HAP-1 (cell line): ENCODE data around the gene KLHL30.

Experiments used
- DNase-seq, 2 experiments: peaks; one replicate each; pipeline ENCODE4 v3.0.0-alpha.2; 2016 to 2020; ENCODE audit warnings: low spot score in 2 of 2
- H3K27me3 ChIP-seq: fragments of 250-450 bp; sonication (Bioruptor Pico); 2 replicates; pipeline ENCODE4 v1.5.1; 2020; ENCODE audit warnings: low read depth, mild to moderate bottlenecking, moderate library complexity
- H3K36me3 ChIP-seq: fragments of 250-450 bp; sonication (Bioruptor Pico); replicated peaks from 2 replicates; pipeline ENCODE4 v1.5.1; 2020; ENCODE audit warnings: mild to moderate bottlenecking
- H3K4me1 ChIP-seq: fragments of 250-450 bp; sonication (Bioruptor Pico); 2 replicates; pipeline ENCODE4 v1.5.1; 2020; ENCODE audit warnings: mild to moderate bottlenecking
- H3K4me3 ChIP-seq: fragments of 250-450 bp; sonication (Bioruptor Pico); 2 replicates; pipeline ENCODE4 v1.5.1; 2020; ENCODE audit warnings: mild to moderate bottlenecking, moderate library complexity
- H3K9me3 ChIP-seq: fragments of 250-450 bp; sonication (Bioruptor Pico); 2 replicates; pipeline ENCODE4 v1.5.1; 2020; ENCODE audit warnings: mild to moderate bottlenecking, moderate library complexity
- in situ Hi-C: fragments of 300-500 bp; cut with MboI; formaldehyde crosslinking; loops from 3 replicates; pipeline ENCODE4 v1.14.3; 2020; ENCODE audit warnings: low sequenced_read_pairs, inconsistent platforms, mixed read lengths

Gene KLHL30

GRCh38 chr2:238160206-238161129 lies 22.0 kb downstream of the KLHL30 start:
- Histone ChIP-seq H3K36me3 (no peaks in the 10 kb centered on the region), H3K4me3 (peak overlapping the region; percentile 48), H3K27me3 (no peaks in the 10 kb centered on the region), H3K9me3 (no peaks in the 10 kb centered on the region), H3K4me1 (peaks cover 5% of the 10 kb centered on the region; the same call in 1 of the 2 replicates)
- in situ Hi-C loops, result no loop called here
- peak in 1 of 2 experiments; percentile 47 for DNase-seq

DNA sequence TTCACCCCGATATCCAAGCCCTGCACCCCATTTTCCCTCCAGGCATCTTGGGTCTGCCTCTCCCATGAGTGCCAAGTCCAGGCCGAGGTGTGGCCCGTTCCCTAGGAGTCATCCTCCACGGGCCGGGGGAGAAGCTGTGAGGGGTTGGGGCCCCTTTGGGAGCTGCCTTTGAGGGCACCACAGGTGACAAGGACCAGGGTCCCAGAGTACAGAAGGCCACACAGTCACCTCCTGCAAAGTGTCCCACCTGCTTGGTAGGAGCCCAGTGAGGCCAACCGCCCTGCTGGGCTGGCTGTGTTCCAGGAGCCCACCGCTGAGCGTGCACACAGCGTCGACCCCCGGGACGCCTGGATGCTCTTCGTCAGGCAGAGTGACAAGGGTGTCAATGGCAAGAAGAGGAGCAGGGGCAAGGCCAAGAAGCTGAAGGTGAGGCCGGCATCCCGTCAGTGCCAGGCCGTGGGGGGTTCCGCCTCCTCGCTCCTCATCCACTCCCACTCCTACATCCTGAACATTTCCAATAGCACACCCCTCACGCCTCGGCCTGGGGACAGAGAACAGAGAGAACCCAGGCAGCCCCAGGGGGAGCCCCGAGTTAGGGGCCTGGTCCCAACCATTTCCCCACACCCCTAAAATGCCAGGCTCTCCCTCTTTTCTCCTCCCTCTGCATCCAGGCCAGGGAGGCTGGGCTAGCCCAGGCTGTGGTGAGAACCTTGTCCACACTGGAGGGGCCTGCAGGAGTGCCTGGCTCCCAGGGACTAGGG lies 23.0 kb downstream of the KLHL30 start:
- Histone ChIP-seq H3K27me3 (no peaks in the 10 kb centered on the region), H3K4me3 (no peak overlapping the region)
- in situ Hi-C loops, result no loop called here

GRCh38 chr2:238162251-238162845 lies 23.9 kb downstream of the KLHL30 start:
- H3K4me3 ChIP-seq, result no peak overlapping the region
- H3K4me1 ChIP-seq, result peaks cover 5% of the 10 kb centered on the region; the same call in 1 of the 2 replicates
- no peak for DNase-seq
- in situ Hi-C loops, result no loop called here
- H3K27me3 ChIP-seq, result no peaks in the 10 kb centered on the region
- peaks cover 4% of the 10 kb centered on the region; the same call in 1 of the 2 replicates for H3K36me3 ChIP-seq
- no peaks in the 10 kb centered on the region for H3K9me3 ChIP-seq

More for the DNA sequence above, 23.0 kb downstream of the KLHL30 start:
- H3K9me3 ChIP-seq, result no peaks in the 10 kb centered on the region
- peaks cover 5% of the 10 kb centered on the region; the same call in 1 of the 2 replicates for H3K4me1 ChIP-seq
- no peak for DNase-seq
- H3K36me3 ChIP-seq, result peaks cover 2% of the 10 kb centered on the region; the same call in 1 of the 2 replicates

DNA sequence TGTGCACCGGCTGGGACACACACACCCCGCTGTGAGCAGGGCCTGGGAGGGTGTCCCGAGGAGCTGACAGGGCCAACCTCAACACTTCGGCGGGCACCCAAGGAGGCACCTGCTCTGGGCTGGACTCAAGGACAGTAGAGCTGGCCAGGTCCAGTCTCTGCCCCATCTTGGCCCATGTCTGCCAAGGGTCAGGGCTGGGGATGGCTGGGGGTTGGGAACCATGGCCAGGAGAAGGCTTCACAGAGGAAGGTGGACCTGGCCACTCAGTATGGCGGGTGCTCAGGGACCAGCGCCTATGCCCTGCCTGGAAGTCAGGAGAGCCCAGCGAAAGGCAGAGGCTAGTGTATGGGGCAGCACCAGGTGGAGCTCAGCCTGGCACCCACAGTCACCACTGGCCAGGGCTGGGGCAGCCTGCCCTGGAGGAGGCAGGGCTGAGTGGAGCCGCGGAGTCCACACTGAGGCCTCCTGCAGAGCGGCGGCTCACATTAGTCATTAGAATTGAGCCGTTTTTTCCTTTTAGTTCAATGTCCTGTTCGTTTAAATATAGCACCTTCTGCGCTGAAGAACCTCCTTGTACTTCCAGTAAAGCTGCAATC lies 24.5 kb downstream of the KLHL30 start:
- in situ Hi-C loops, result no loop called here
- Histone ChIP-seq H3K4me1 (peaks cover 5% of the 10 kb centered on the region; the same call in 1 of the 2 replicates), H3K27me3 (no peaks in the 10 kb centered on the region), H3K4me3 (no peak overlapping the region), H3K36me3 (peaks cover 10% of the 10 kb centered on the region; the same call in 1 of the 2 replicates), H3K9me3 (no peaks in the 10 kb centered on the region)
- no peak for DNase-seq

GRCh38 chr2:238163481-238164198 lies 25.2 kb downstream of the KLHL30 start:
- in situ Hi-C loops, result no loop called here
- DNase-seq, result no peak

DNA sequence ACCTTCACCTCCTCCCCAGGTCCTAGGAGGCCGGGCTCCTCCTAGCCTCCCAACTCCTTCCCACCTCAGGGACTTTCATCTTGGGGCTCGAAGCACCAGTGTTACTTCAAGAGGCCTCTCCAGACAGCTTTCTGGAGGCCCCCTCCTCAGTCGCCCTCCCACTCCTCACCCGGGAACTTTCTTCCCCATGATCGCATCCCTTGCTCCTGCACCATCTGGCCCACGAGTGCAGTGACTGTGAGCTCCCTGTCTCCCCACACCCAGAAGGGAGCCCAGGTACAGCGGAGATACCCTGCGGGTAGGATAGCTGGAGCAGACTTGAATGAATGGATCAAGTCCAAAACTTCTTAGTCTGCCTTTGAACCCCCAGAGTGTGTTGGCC lies 26.4 kb downstream of the KLHL30 start:
- Histone ChIP-seq H3K4me1 (peaks cover 13% of the 10 kb centered on the region), H3K27me3 (no peaks in the 10 kb centered on the region), H3K9me3 (no peaks in the 10 kb centered on the region), H3K36me3 (peaks cover 24% of the 10 kb centered on the region), H3K4me3 (no peak overlapping the region)
- in situ Hi-C loops, result no loop called here
- DNase-seq, result no peak

More at GRCh38 chr2:238163481-238164198, 25.2 kb downstream of the KLHL30 start:
- Histone ChIP-seq H3K27me3 (no peaks in the 10 kb centered on the region), H3K4me1 (peaks cover 5% of the 10 kb centered on the region), H3K9me3 (no peaks in the 10 kb centered on the region), H3K36me3 (peaks cover 17% of the 10 kb centered on the region; the same call in 1 of the 2 replicates), H3K4me3 (no peak overlapping the region)

DNA sequence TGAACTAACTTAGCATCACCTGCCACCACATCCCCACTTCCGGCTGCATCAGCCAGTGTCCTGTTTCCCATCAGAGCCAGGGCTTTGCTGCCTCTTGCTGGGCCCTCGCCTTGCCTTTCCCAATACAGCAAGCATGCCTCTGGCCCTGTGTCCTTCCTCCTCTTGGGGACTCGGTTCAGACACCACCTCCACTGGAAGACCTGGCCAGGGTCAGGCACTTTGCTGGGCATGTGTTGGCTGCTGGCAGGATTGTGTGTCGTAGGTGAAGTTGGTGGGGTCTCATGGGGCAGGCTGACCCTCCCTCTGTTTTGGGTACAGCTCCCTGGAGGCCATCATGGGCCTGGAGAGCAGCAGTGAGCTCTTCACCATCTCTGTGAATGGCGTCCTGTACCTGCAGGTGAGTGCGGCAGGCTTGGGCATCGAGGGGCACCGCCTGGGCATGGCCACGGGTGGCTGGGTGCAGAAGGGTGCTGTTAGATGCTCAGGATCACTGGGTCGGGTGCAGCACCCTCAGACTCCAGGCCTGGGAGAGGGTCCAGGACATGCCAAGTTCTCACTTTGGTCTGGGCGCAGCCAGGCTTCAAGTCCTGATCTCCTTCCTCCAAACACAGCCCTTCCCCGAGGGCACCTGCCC lies 26.9 kb downstream of the KLHL30 start:
- no peaks in the 10 kb centered on the region for H3K9me3 ChIP-seq
- no peak overlapping the region for H3K4me3 ChIP-seq
- no peaks in the 10 kb centered on the region for H3K27me3 ChIP-seq
- H3K36me3 ChIP-seq, result peaks cover 29% of the 10 kb centered on the region
- DNase-seq, result no peak
- in situ Hi-C loops, result no loop called here
- peaks cover 18% of the 10 kb centered on the region for H3K4me1 ChIP-seq

DNA sequence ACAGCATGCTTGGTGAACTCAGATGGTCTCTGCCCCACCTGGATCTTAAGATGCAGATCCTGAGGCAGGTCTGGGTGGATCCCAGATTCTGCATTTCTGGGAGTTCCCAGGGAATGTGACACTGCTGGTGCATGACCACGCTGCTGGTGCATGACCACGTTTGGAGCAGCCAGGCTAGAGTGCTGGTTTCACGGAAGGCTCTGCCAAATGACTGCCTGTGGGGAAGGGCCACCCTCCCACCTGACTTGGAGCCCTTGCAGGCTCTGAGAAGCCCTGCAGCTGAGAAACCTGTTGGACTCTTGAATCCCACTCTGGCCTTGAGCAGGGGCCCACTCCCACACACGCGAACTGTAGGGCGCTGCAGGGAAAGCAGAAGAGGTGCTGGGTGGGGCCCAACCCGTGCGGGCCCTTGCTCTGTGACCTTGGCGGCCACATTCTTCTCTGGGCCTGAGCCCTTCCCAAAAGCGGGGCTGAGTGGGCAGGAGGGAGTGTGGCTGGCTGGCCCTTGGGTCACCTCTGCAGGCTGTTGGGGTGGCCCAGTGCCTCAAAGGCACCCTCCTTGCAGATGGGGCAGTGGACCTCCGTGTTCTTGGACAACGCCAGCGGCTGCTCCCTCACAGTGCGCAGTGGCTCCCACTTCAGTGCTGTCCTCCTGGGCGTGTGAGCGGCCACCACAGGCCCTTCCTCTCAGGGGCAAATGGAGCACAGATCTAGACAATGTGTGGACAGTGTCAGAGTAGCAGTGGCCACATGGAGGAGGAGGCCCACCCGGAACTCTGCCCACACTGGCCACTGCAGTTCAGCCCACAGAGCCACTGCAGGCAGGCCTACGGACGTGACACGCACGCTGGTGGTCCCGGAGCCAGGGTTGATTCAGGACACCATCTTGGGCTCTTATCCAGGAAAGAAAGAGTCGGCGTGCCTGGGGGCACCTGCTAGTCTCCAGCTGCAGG lies 28.2 kb downstream of the KLHL30 start:
- peaks cover 36% of the 10 kb centered on the region for H3K36me3 ChIP-seq
- DNase-seq, result no peak
- in situ Hi-C loops, result no loop called here
- no peaks in the 10 kb centered on the region for H3K9me3 ChIP-seq
- no peaks in the 10 kb centered on the region for H3K27me3 ChIP-seq
- peaks cover 19% of the 10 kb centered on the region for H3K4me1 ChIP-seq
- no peak overlapping the region for H3K4me3 ChIP-seq

DNA sequence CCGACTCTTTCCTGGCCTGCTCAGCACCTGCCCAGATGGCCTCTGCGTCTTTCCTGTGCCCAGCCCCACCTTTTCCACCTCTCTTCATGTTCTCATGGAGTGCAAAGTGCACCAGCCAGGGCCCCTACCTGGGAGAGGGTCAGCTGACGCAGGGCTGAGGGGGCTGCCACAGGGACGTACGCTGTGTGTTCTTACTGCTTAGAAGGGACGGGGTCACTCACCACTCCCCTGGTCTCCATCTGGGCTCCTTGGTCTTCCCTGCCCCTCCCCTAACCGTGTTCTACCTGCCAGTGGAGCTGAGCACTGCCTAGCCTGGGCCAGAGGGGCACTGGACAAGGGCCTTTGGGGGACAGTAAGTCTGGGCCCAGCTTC lies 28.9 kb downstream of the KLHL30 start:
- DNase-seq, result no peak
- no peaks in the 10 kb centered on the region for H3K27me3 ChIP-seq
- no peak overlapping the region for H3K4me3 ChIP-seq
- peaks cover 19% of the 10 kb centered on the region for H3K4me1 ChIP-seq
- in situ Hi-C loops, result no loop called here
- H3K36me3 ChIP-seq, result peaks cover 41% of the 10 kb centered on the region
- no peaks in the 10 kb centered on the region for H3K9me3 ChIP-seq

GRCh38 chr2:238167761-238168160 lies 29.3 kb downstream of the KLHL30 start:
- Histone ChIP-seq H3K4me3 (no peak overlapping the region), H3K9me3 (no peaks in the 10 kb centered on the region), H3K27me3 (no peaks in the 10 kb centered on the region), H3K36me3 (peaks cover 45% of the 10 kb centered on the region), H3K4me1 (peaks cover 19% of the 10 kb centered on the region)
- no peak for DNase-seq
- in situ Hi-C loops, result no loop called here

GRCh38 chr2:238168196-238169047 lies 30.0 kb downstream of the KLHL30 start:
- in situ Hi-C loops, result no loop called here
- no peaks in the 10 kb centered on the region for H3K27me3 ChIP-seq
- peaks cover 52% of the 10 kb centered on the region for H3K36me3 ChIP-seq
- DNase-seq, result no peak
- H3K4me3 ChIP-seq, result no peak overlapping the region
- peaks cover 19% of the 10 kb centered on the region for H3K4me1 ChIP-seq
- no peaks in the 10 kb centered on the region for H3K9me3 ChIP-seq
